GM21528 (cell line): Measurements from ENCODE around the gene AUTS2.
A peak's percentile ranks its signal among the peaks of the same experiment; 100 is the strongest.

ENCODE experiments used
- ATAC-seq: cut with Tn5 transposase; IDR thresholded peaks from one replicate; pipeline ENCODE4 v1.9.1; 2021; ENCODE audit warnings: mild to moderate bottlenecking, moderate library complexity; ENCODE audit not compliant: unreplicated experiment, low FRiP score

Gene AUTS2

GRCh38 chr7:69622014-69622835 is 23.9 kb downstream of the AUTS2 start:
- ATAC-seq, result no peak

GRCh38 chr7:69622960-69623359 is 24.7 kb downstream of the AUTS2 start:
- no peak for ATAC-seq

- no peak for ATAC-seq
Observed at GRCh38 chr7:69624435-69625230, 26.4 kb downstream of the AUTS2 start.

GRCh38 chr7:69625238-69625637 is 27.0 kb downstream of the AUTS2 start:
- ATAC-seq, result no peak

GRCh38 chr7:69625798-69626197 is 27.5 kb downstream of the AUTS2 start:
- ATAC-seq, result no peak

- ATAC-seq, result no peak
Observed at GRCh38 chr7:69630292-69630691, 32.0 kb downstream of the AUTS2 start.

- ATAC-seq, result no peak
Observed at GRCh38 chr7:69631131-69631530, 32.9 kb downstream of the AUTS2 start.

GRCh38 chr7:69632280-69632679 is 34.0 kb downstream of the AUTS2 start:
- ATAC-seq, result no peak

- no peak for ATAC-seq
Observed at GRCh38 chr7:69633122-69633831, 35.0 kb downstream of the AUTS2 start.

GRCh38 chr7:69635555-69636185 is 37.4 kb downstream of the AUTS2 start:
- ATAC-seq, result no peak

GRCh38 chr7:69638674-69639073 is 40.4 kb downstream of the AUTS2 start:
- no peak for ATAC-seq

- no peak for ATAC-seq
Observed at GRCh38 chr7:69640216-69640615, 41.9 kb downstream of the AUTS2 start.

- no peak for ATAC-seq
Observed at GRCh38 chr7:69640925-69641594, 42.8 kb downstream of the AUTS2 start.

GRCh38 chr7:69643265-69643664 is 45.0 kb downstream of the AUTS2 start:
- ATAC-seq, result no peak

GRCh38 chr7:69643708-69644445 is 45.6 kb downstream of the AUTS2 start:
- no peak for ATAC-seq

GRCh38 chr7:69645683-69646082 is 47.4 kb downstream of the AUTS2 start:
- no peak for ATAC-seq

- ATAC-seq, result peak; percentile 82
Observed at GRCh38 chr7:69651101-69651590, 52.9 kb downstream of the AUTS2 start.

GRCh38 chr7:69652947-69653701 is 54.8 kb downstream of the AUTS2 start:
- ATAC-seq, result no peak

GRCh38 chr7:69653806-69654205 is 55.5 kb downstream of the AUTS2 start:
- ATAC-seq, result no peak
